AG09309 (cell line): ENCODE measurements around the gene SLC35E1.

Experiments
- DNase-seq: peaks from one replicate; pipeline ENCODE4 v3.0.0-alpha.2; 2010; ENCODE audit warnings: low read depth
- H3K4me3 ChIP-seq: 2 replicates; pipeline ENCODE4 v1.5.1; 2011; ENCODE audit warnings: mild to moderate bottlenecking, low read depth, low read length, moderate library complexity; ENCODE audit not compliant: control insufficient read depth
- CTCF ChIP-seq: IDR thresholded peaks from 2 replicates; pipeline ENCODE4 v1.5.1; 2011; ENCODE audit warnings: mild to moderate bottlenecking, low read depth, low read length, inconsistent platforms; ENCODE audit not compliant: insufficient read depth, control insufficient read depth; ENCODE audit errors: missing control alignments

The SLC35E1 gene

GRCh38 chr19:16584248-16585093 lies 12.3 kb upstream of the SLC35E1 start:
- DNase-seq: peak; percentile 24
- no peak overlapping the region; the same call in 1 of the 2 replicates for H3K4me3 ChIP-seq
- TF ChIP-seq CTCF: no peak

GRCh38 chr19:16582486-16583261 lies 10.5 kb upstream of the SLC35E1 start:
- TF ChIP-seq CTCF: no peak

GRCh38 chr19:16581971-16582343 lies 9.7 kb upstream of the SLC35E1 start:
- no peak overlapping the region for H3K4me3 ChIP-seq
- no peak for DNase-seq
- no peak for TF ChIP-seq CTCF

More at GRCh38 chr19:16582486-16583261, 10.5 kb upstream of the SLC35E1 start:
- H3K4me3 ChIP-seq: no peak overlapping the region
- DNase-seq: no peak

GRCh38 chr19:16581145-16581970 lies 9.1 kb upstream of the SLC35E1 start:
- no peak overlapping the region for H3K4me3 ChIP-seq
- TF ChIP-seq CTCF: no peak

GRCh38 chr19:16579381-16579780 lies 7.2 kb upstream of the SLC35E1 start:
- H3K4me3 ChIP-seq: no peak overlapping the region
- no peak for TF ChIP-seq CTCF
- DNase-seq: no peak

More at GRCh38 chr19:16581145-16581970, 9.1 kb upstream of the SLC35E1 start:
- no peak for DNase-seq

- DNase-seq: no peak
- no peak for TF ChIP-seq CTCF
- no peak overlapping the region for H3K4me3 ChIP-seq
These were observed 5.3 kb upstream of the SLC35E1 start for GRCh38 chr19:16577531-16577985.
